Renal cortex interstitium (tissue), 11 donors: ENCODE data around the gene IFT122. TPM values are rescaled to one million over a fixed set of nuclear protein-coding genes. Genes with fewer than 3 reads are reported as not detected.

Experiments
- DNase-seq, 11 donors: peaks; one replicate each; pipeline ENCODE4 v3.0.0-alpha.2; 2013; ENCODE audit warnings: low read depth in 9 of 11, low spot score in 4 of 11; ENCODE audit errors: extremely low read depth in 1 of 11
- polyA plus RNA-seq, 3 donors: library from polyadenylated mRNA; unstranded; fragments of 120-200 nt; gene quantifications; one replicate each; pipeline ENCODE4 v1.2.1, GENCODE V29; 2013; ENCODE audit not compliant: insufficient read length in 3 of 3

Gene IFT122
- polyA plus RNA-seq, 3 donors: 51.3 to 63.6 (median 62.5) TPM

GRCh38 chr3:129429080-129429451, 11.0 kb upstream of the IFT122 start:
- DNase-seq: no peak

GRCh38 chr3:129429602-129430001, 10.4 kb upstream of the IFT122 start:
- no peak for DNase-seq

- DNase-seq: no peak
Observed at GRCh38 chr3:129432036-129432435, 8.0 kb upstream of the IFT122 start.

GRCh38 chr3:129432671-129433070, 7.4 kb upstream of the IFT122 start:
- no peak for DNase-seq

GRCh38 chr3:129433565-129433964, 6.5 kb upstream of the IFT122 start:
- DNase-seq: no peak

- no peak for DNase-seq
Observed at GRCh38 chr3:129434140-129434539, 5.9 kb upstream of the IFT122 start.

- DNase-seq: no peak
Observed at GRCh38 chr3:129435367-129435766, 4.7 kb upstream of the IFT122 start.

- no peak for DNase-seq
Observed at GRCh38 chr3:129439226-129439816, 703 bp upstream of the IFT122 start.

- no peak for DNase-seq
Observed at GRCh38 chr3:129440618-129441190, 680 bp downstream of the IFT122 start.

GRCh38 chr3:129441215-129441614, 1.2 kb downstream of the IFT122 start:
- DNase-seq: no peak

GRCh38 chr3:129441782-129442181, 1.8 kb downstream of the IFT122 start:
- no peak for DNase-seq

- DNase-seq: no peak
Observed at GRCh38 chr3:129442486-129442885, 2.5 kb downstream of the IFT122 start.

GRCh38 chr3:129442947-129443346, 2.9 kb downstream of the IFT122 start:
- DNase-seq: no peak

- DNase-seq: no peak
Observed at GRCh38 chr3:129445471-129445870, 5.4 kb downstream of the IFT122 start.

- DNase-seq: no peak
Observed at GRCh38 chr3:129446926-129447325, 6.9 kb downstream of the IFT122 start.

- no peak for DNase-seq
Observed at GRCh38 chr3:129448186-129448895, 8.3 kb downstream of the IFT122 start.

GRCh38 chr3:129449279-129450115, 9.5 kb downstream of the IFT122 start:
- no peak for DNase-seq

GRCh38 chr3:129453732-129454131, 13.7 kb downstream of the IFT122 start:
- no peak for DNase-seq

GRCh38 chr3:129460155-129460554, 20.1 kb downstream of the IFT122 start:
- no peak for DNase-seq

GRCh38 chr3:129460572-129460971, 20.5 kb downstream of the IFT122 start:
- no peak for DNase-seq
